Right lung (tissue), 5 donors: Measurements from ENCODE around the gene GLRX3. TPM values are rescaled to one million over a fixed set of nuclear protein-coding genes. Genes with fewer than 3 reads are reported as not detected.

Experiments
- polyA plus RNA-seq, 5 donors: library from polyadenylated mRNA; unstranded; fragments of 120-200 nt; gene quantifications; one replicate each; pipeline versions ENCODE4 v1.2.1 to v1.2.3, GENCODE V29; 2013; ENCODE audit warnings: inconsistent platforms in 1 of 5, low replicate concordance in 1 of 5; ENCODE audit not compliant: insufficient read length in 5 of 5, insufficient read depth in 1 of 5

The GLRX3 gene
- polyA plus RNA-seq, 5 donors: 74.2 to 98.1 (median 80.2) TPM

Other genes with a start within 250 kb of the GLRX3 start
- 1 to 10 TPM; 1.3 to 4.1 (median 1.7) TPM for gene EBF3, start 172.1 kb upstream of the GLRX3 start, polyA plus RNA-seq
- gene C10orf143, start 25.6 kb upstream of the GLRX3 start, polyA plus RNA-seq: 1 to 10 TPM; 4.1 to 5.8 (median 5.5) TPM